GM19035 (cell line): ENCODE results near the gene TBC1D1.

Experiments used
- ATAC-seq: cut with Tn5 transposase; IDR thresholded peaks from one replicate; pipeline ENCODE4 v1.9.1; 2021; ENCODE audit not compliant: unreplicated experiment

The TBC1D1 gene

DNA sequence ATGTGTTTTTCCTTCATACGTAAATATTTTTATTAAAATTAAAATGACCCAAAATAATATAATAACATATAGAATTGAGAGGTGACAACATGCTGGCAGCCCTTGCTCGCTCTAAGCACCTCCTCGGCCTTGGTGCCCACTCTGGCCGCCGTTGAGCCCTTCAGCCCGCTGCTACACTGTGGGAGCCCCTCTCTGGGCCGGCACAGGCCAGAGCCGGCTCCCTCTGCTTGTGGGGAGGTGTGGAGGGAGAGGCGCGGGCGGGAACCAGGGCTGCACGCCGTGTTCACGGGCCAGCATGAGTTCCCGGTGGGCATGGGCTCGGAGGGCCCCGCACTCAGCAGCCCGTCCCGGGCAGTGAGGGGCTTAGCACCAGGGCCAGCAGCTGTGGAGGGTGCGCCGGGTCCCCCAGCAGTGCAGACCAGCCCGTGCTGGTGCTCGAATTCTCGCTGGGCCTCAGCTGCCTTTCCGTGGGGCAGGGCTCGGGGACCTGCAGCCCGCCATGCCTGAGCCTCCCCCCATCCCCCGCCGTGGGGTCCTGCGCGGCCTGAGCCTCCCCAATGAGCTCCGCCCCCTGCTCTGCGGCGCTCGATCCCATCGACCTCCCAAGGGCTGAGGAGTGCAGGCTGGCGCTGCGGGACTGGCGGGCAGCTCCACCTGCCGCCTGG lies 291.6 kb downstream of the TBC1D1 start:
- ATAC-seq = no peak

DNA sequence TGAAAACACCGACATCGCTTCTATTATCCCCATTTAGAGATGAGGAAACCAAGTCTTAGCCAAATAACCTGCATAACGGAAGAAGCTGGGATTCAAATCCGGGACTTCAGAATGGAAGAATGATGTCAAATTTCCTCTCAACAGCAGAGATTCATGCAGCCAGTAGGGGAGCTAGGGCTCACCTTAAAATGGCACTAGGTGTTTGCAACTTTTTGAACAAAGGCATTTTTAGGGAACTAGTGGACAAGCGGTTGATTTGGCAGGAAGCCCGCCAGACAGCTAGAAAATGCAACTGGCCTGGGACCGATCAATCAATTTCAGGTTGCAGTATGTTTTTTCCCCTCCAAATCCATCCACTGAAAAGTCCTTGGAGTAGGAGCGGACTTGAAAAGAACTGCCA lies 293.5 kb downstream of the TBC1D1 start:
- ATAC-seq = no peak

DNA sequence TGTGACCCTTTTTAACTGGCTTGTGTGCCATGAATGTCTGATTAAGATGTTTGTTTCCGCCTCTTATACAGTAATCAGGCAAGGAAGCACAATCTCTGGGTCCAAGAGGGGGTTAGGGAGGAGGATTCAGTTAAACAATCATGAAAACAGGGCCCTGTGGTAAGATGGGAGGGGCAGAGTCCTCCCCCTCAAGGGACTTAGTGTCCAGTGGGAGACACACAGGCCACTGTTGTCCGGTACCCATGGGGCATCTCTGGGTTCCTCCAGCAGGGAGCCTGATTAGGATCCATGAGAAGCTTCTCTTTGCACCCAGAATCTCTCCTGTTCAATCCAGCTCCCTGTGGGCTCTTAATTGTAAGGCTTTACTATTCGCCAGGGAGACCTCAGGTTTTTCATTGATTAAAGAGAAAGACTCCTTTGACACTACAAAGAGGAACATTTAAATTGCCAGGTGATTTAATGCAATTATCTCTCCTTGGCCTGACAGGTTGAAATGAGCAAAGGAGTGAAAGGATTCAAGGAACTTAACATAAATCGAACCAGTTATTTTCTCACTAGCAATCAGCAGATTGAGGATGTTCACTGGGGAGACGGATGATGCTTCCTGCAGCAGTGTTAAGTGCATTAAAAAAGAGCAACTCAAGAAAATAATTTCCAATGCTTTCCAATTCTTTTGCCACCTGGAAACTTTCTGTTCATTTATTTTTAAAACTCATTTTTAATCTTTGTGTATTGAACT lies 294.7 kb downstream of the TBC1D1 start:
- ATAC-seq = no peak

GRCh38 chr4:38188136-38188535 lies 297.3 kb downstream of the TBC1D1 start:
- no peak for ATAC-seq

GRCh38 chr4:38188631-38189101 lies 297.8 kb downstream of the TBC1D1 start:
- ATAC-seq = no peak
